ENCODE measurements around the gene SUGCT.
"Not testable (repeated sequence)": the region's sequence is repeated elsewhere in the genome, so short reads cannot be mapped to it uniquely, and the experiment has no call there.

SUGCT gene

DNA sequence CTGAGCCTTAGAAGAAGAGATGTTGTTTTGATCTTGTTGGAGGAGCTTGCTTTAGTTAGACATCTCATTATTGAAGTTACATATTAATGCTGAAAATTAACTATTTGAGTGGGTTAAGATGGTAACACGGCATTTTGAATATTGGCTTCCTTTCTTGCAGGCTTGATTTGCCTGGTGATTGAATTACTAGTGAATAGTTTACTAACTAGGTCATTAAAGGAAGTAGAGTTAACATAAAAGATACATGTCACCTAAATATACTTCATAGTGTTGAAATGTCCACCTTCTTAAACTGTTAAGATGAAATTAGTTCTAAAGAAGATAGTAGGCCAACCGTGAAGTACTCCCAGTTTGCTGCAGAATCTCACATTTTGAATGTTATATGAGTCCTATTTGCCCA, 18.9 kb upstream of the SUGCT start (continued):
- no peak for TF ChIP-seq ZNF426 (tag by site-specific recombination; IDR thresholded peaks at IDR 0.05)

DNA sequence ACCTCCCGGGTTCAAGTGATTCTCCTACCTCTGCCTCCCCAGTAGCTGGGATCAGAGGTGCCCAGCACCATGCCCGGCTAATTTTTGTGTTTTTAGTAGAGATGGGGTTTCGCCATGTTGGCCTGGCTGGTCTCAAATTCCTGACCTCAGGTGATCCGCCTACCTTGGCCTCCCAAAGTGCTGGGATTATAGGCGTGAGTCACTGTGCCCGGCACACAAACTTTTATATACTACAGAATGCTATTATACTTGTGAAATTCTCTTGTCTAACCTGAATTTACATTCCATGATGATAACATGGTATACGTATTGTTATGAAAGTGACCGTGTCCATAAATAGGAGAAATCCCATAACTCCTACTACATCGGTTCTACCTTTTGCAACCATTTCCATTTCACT, 17.6 kb upstream of the SUGCT start:
- CTCF ChIA-PET = interaction anchor here (1.4 kb wide), 1 partner anchor 17 kb away, joined by 7 read pairs; the partner anchor contains the start of genes MPLKIP and SUGCT
- H3K4me3 ChIP-seq (ENCODE audit: low read depth, low read length); POLR2A ChIA-PET: not testable (repeated sequence)

DNA sequence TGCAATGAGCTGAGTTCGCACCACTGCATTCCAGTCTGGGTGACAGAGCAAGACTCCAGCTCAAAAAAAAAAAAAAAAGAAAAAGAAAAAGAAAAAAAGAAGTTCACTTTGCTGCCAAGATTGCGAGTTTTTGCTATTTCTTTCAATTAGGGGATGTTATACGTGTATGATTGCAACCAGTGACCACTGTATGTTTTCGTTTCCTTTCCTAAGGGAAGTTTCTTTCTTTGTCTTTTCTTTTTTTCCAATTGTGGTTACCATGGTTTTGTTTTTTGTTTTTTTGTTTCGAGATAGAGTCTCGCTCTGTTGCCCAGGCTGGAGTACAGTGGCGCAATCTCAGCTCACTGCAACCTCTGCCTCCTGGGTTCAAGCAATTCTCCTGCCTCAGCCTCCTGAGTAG, 16.6 kb upstream of the SUGCT start:
- H3K4me1 ChIP-seq (ENCODE audit: control insufficient read depth, insufficient read depth, low read length); H3K36me3 ChIP-seq (ENCODE audit: control insufficient read depth in 2 of 2, insufficient read depth in 1 of 2, low read length in 2 of 2); H3K9me3 ChIP-seq (ENCODE audit: control insufficient read depth, insufficient read depth, low read depth, low read length); H3K4me3 ChIP-seq (ENCODE audit: low read depth, low read length); H3K27ac ChIP-seq (ENCODE audit: extremely low read depth, low read depth, low read length): not testable (repeated sequence)
- ChIA-PET POLR2A (interaction anchor here (0.7 kb wide), 1 partner anchor 16 kb away, joined by 4 read pairs; no protein-coding TSS in a partner anchor), CTCF (interaction anchor here (1.2 to 1.4 kb wide), 2 partner anchors 14 to 16 kb away, joined by 5 to 7 read pairs; partner anchors contain the start of genes MPLKIP and SUGCT)

More for the DNA sequence above, 17.6 kb upstream of the SUGCT start:
- TF ChIP-seq, protein P1, sequence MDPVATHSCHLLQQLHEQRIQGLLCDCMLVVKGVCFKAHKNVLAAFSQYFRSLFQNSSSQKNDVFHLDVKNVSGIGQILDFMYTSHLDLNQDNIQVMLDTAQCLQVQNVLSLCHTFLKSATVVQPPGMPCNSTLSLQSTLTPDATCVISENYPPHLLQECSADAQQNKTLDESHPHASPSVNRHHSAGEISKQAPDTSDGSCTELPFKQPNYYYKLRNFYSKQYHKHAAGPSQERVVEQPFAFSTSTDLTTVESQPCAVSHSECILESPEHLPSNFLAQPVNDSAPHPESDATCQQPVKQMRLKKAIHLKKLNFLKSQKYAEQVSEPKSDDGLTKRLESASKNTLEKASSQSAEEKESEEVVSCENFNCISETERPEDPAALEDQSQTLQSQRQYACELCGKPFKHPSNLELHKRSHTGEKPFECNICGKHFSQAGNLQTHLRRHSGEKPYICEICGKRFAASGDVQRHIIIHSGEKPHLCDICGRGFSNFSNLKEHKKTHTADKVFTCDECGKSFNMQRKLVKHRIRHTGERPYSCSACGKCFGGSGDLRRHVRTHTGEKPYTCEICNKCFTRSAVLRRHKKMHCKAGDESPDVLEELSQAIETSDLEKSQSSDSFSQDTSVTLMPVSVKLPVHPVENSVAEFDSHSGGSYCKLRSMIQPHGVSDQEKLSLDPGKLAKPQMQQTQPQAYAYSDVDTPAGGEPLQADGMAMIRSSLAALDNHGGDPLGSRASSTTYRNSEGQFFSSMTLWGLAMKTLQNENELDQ (tag by site-specific recombination; IDR thresholded peaks at IDR 0.05; ENCODE audit: low read depth) = peak; percentile 63; the same call in 1 of the 2 replicates
- not testable (repeated sequence) for H3K9me3 ChIP-seq (ENCODE audit: control insufficient read depth, insufficient read depth, low read depth, low read length); H3K4me1 ChIP-seq (ENCODE audit: control insufficient read depth, insufficient read depth, low read length); H3K27ac ChIP-seq (ENCODE audit: extremely low read depth, low read depth, low read length); H3K36me3 ChIP-seq (ENCODE audit: control insufficient read depth in 2 of 2, insufficient read depth in 1 of 2, low read length in 2 of 2)

GRCh38 chr7:40120020-40120419, 14.8 kb upstream of the SUGCT start:
- H3K4me1 ChIP-seq (ENCODE audit: control insufficient read depth, insufficient read depth, low read length) = no peaks in the 10 kb centered on the region
- CTCF ChIA-PET = no interaction called here
- POLR2A ChIA-PET = no interaction called here
- H3K36me3 ChIP-seq (ENCODE audit: control insufficient read depth in 2 of 2, insufficient read depth in 1 of 2, low read length in 2 of 2) = no peaks in the 10 kb centered on the region; a peak in 1 of 3 replicates
- H3K9me3 ChIP-seq (ENCODE audit: control insufficient read depth, insufficient read depth, low read depth, low read length) = no peaks in the 10 kb centered on the region
- H3K4me3 ChIP-seq (ENCODE audit: low read depth, low read length) = no peak overlapping the region
- TF ChIP-seq ZNF549 (tag by site-specific recombination; IDR thresholded peaks at IDR 0.05) (no peak), ZNF660 (tag by site-specific recombination; IDR thresholded peaks at IDR 0.05) (no peak)
- no peak overlapping the region for H3K27ac ChIP-seq (ENCODE audit: extremely low read depth, low read depth, low read length)

- CTCF ChIA-PET; H3K36me3 ChIP-seq (ENCODE audit: control insufficient read depth in 2 of 2, insufficient read depth in 1 of 2, low read length in 2 of 2); POLR2A ChIA-PET; H3K9me3 ChIP-seq (ENCODE audit: control insufficient read depth, insufficient read depth, low read depth, low read length); H3K4me1 ChIP-seq (ENCODE audit: control insufficient read depth, insufficient read depth, low read length); H3K4me3 ChIP-seq (ENCODE audit: low read depth, low read length); H3K27ac ChIP-seq (ENCODE audit: extremely low read depth, low read depth, low read length): not testable (repeated sequence)
These were observed 12.5 kb upstream of the SUGCT start for GRCh38 chr7:40122100-40122939.

- ChIA-PET CTCF (no interaction called here), POLR2A (no interaction called here)
- TF ChIP-seq ZNF660 (tag by site-specific recombination; IDR thresholded peaks at IDR 0.05) (no peak), ZNF10 (tag by site-specific recombination; IDR thresholded peaks at IDR 0.05) (no peak)
- no peaks in the 10 kb centered on the region; a peak in 1 of 3 replicates for H3K36me3 ChIP-seq (ENCODE audit: control insufficient read depth in 2 of 2, insufficient read depth in 1 of 2, low read length in 2 of 2)
- H3K27ac ChIP-seq (ENCODE audit: extremely low read depth, low read depth, low read length) = no peak overlapping the region
- no peaks in the 10 kb centered on the region for H3K4me1 ChIP-seq (ENCODE audit: control insufficient read depth, insufficient read depth, low read length)
- no peaks in the 10 kb centered on the region for H3K9me3 ChIP-seq (ENCODE audit: control insufficient read depth, insufficient read depth, low read depth, low read length)
- H3K4me3 ChIP-seq (ENCODE audit: low read depth, low read length) = no peak overlapping the region
These were observed 11.9 kb upstream of the SUGCT start for GRCh38 chr7:40122940-40123254.

All from HEK293 (cell line).